Measurements from ENCODE around the gene NRXN2. TPM values are rescaled to one million over a fixed set of nuclear protein-coding genes. Genes with fewer than 3 reads are reported as not detected.
A peak's percentile ranks its signal among the peaks of the same experiment; 100 is the strongest.

NRXN2 gene
- total RNA-seq, 3 donors from 2014 or later = 3.9 to 42.0 (median 6.9) TPM

GRCh38 chr11:64660706-64661105 is 62.3 kb downstream of the NRXN2 start:
- TF ChIP-seq CTCF (IDR thresholded peaks at IDR 0.05) = no peak
- Histone ChIP-seq H3K9me3 (no peaks in the 10 kb centered on the region), H3K36me3 (ENCODE audit: low read depth) (no peaks in the 10 kb centered on the region), H3K4me3 (no peak overlapping the region), H3K4me1 (ENCODE audit: low read depth) (no peaks in the 10 kb centered on the region)
- ATAC-seq = no peak
- DNase-seq = peak in 1 of 3 donors; percentile 38
- intact Hi-C loops (cut with DNase I, micrococcal nuclease) = no loop called here

- intact Hi-C loops (cut with DNase I, micrococcal nuclease) = no loop called here
- DNase-seq (peak in 1 of 3 donors; percentile 33), ATAC-seq (no peak)
- no peak for TF ChIP-seq CTCF (IDR thresholded peaks at IDR 0.05)
- Histone ChIP-seq H3K36me3 (ENCODE audit: low read depth) (no peaks in the 10 kb centered on the region), H3K4me3 (no peak overlapping the region), H3K9me3 (no peaks in the 10 kb centered on the region), H3K4me1 (ENCODE audit: low read depth) (no peaks in the 10 kb centered on the region)
These were observed 62.8 kb downstream of the NRXN2 start for GRCh38 chr11:64660205-64660604.

- intact Hi-C loops (cut with DNase I, micrococcal nuclease) = no loop called here
- Histone ChIP-seq H3K9me3 (no peaks in the 10 kb centered on the region), H3K4me1 (ENCODE audit: low read depth) (no peaks in the 10 kb centered on the region), H3K4me3 (no peak overlapping the region), H3K36me3 (ENCODE audit: low read depth) (no peaks in the 10 kb centered on the region)
- DNase-seq = peak in 1 of 3 donors; percentile 16
- TF ChIP-seq CTCF (IDR thresholded peaks at IDR 0.05) = no peak
- no peak for ATAC-seq
These were observed 63.4 kb downstream of the NRXN2 start for GRCh38 chr11:64659417-64660144.

DNA sequence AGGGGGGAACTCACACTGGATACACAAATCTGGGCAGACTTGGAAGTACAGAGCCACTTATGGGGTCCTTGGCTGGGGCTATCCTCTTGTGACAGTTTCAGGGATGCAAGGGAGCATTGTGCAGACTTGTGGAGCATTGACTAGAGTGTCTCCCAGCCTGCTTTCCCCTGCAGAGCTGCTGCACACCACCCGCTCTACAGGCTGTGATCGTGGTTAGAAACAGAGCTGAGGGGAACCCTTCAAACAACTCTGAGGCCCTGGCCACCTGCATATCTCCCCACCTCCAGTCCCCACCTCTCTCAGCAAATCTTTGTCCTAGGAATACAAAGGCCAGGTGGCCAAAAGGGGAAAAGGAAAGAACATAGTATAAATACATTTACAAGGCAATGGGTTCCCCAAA is 64.7 kb downstream of the NRXN2 start:
- no peak for DNase-seq
- no peaks in the 10 kb centered on the region for H3K9me3 ChIP-seq
- TF ChIP-seq CTCF (IDR thresholded peaks at IDR 0.05) = no peak
- no peak overlapping the region for H3K4me3 ChIP-seq
- no peaks in the 10 kb centered on the region for H3K4me1 ChIP-seq (ENCODE audit: low read depth)
- no peak for ATAC-seq
- intact Hi-C loops (cut with DNase I, micrococcal nuclease) = no loop called here
- no peaks in the 10 kb centered on the region for H3K36me3 ChIP-seq (ENCODE audit: low read depth)

DNA sequence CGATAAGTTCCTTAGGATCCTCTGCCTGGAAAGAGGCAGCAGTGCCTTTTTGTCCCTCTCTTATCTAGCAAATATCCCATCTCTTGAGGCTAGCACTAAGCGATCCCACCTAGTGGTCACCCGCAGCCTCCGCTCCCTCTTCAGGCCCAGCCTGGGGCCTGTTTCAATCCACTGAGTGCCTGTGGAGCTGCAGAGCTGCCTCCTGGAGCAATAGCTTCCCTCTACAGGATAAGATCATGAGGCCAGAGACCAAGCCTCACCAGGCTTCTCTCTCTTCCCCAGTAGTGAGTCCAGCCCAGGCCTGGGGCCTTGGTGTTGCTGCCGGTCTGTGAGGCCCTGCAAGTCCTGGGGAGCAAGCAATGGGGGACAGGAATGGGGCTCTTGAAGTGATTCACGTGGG is 66.1 kb downstream of the NRXN2 start:
- Histone ChIP-seq H3K9me3 (no peaks in the 10 kb centered on the region), H3K4me3 (no peak overlapping the region), H3K4me1 (ENCODE audit: low read depth) (no peaks in the 10 kb centered on the region), H3K36me3 (ENCODE audit: low read depth) (no peaks in the 10 kb centered on the region)
- no peak for TF ChIP-seq CTCF (IDR thresholded peaks at IDR 0.05)
- ATAC-seq (no peak), DNase-seq (no peak)
- intact Hi-C loops (cut with DNase I, micrococcal nuclease) = no loop called here
